ENCODE data around the gene COL24A1. TPM values are rescaled to one million over a fixed set of nuclear protein-coding genes. Genes with fewer than 3 reads are reported as not detected.

The COL24A1 gene
- total RNA-seq, 1 experiment from 2014 or later = 2.2 TPM

- peak; percentile 67 for DNase-seq (ENCODE audit: low read depth)
These were observed 463.8 kb downstream of the COL24A1 start for GRCh38 chr1:85692730-85693314.

GRCh38 chr1:85689775-85690404 is 466.7 kb downstream of the COL24A1 start:
- DNase-seq (ENCODE audit: low read depth) = no peak

GRCh38 chr1:85683292-85684025 is 473.1 kb downstream of the COL24A1 start:
- DNase-seq (ENCODE audit: low read depth) = no peak

- peak; percentile 47 for DNase-seq (ENCODE audit: low read depth)
These were observed 475.5 kb downstream of the COL24A1 start for GRCh38 chr1:85681087-85681486.

Other genes with a start within 250 kb of the COL24A1 start
- 20.5 and 35.1 TPM in 2 replicates for gene ODF2L, start 239.6 kb upstream of the COL24A1 start, total RNA-seq (2014; rRNA removed; shearing (Covaris generic))